GM20431 (cell line): ENCODE results near the gene PAX6.
"Not testable (repeated sequence)": the region's sequence is repeated elsewhere in the genome, so short reads cannot be mapped to it uniquely, and the experiment has no call there.

ENCODE experiments used
- in situ Hi-C: fragments of 300-500 bp; cut with MseI, MboI; formaldehyde crosslinking; loops from one replicate; pipeline ENCODE4 v1.15.0; 2020; ENCODE audit warnings: low sequenced_read_pairs; ENCODE audit not compliant: unreplicated experiment

PAX6 gene

DNA sequence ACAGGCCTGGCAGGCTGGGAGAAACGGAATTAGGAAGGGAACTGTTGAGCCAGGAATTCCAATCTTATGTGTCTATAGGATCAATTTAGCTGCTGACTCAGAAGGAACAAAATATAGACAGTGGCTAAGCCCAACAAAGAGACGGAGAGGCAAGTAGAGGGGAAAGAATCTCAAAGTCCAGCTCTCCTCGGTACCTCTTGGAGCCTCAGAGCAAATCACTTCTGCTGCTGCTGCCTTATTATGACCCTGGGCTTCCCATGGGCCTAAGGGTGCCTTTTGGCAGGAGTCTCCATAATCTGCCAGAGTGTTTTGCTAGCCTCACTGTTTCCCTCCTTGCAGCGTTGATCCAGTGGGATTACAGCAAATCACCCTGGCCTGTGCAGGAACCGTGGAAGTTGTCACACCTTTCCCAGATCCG lies 31.7 kb downstream of the PAX6 start:
- in situ Hi-C loops = no loop called here

DNA sequence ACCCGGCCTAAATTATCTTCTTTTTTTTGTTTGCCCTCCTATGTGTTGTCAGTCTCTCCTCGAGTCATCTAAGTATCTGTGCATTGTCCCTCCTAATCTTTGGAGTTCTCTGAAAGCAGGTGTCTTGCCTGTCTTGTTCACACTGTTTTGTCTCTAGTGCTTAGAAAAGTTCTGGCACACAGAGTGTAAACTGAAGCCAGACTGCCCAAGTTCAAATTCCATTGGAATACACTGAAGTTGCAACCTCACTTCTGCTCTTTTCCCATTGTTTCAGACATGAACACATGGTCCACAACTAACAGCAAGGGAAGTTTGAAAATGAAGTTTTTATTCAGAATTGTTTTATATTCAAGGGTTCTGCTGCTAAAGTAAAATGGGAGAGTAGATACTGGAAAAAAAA lies 38.7 kb downstream of the PAX6 start:
- in situ Hi-C loops = no loop called here

DNA sequence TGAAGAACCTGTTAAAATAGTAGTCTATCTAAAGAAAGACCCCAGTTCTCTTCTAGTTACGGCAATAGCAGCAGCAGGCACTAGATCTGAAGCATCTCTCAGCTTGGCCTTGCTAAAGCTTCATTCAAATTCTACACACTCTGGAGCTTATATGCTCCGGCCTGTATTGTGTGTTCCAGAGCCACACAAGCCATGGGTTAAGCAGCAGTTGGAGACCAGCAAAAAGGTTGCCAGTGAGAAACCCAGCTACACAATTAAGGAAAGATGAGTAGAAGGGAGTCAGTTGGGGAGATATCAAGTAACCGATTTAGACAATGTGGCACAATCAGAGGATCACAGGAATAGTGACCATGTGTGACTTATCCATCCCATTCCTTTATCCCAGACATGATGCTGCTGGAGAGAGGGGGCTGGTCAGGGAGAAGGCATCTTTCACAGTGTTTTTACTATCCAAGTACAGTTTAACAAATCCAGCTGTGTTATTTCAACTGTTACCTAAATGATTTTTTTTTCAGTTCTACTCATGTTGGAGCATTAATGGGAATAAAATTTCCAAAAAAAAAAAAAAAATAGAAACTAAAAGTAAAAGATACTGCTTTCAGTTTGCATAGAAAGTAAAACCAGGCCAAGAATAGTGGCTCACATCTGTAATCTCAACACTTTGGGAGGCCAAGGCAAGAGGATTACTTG lies 41.0 kb downstream of the PAX6 start:
- in situ Hi-C loops = no loop called here

DNA sequence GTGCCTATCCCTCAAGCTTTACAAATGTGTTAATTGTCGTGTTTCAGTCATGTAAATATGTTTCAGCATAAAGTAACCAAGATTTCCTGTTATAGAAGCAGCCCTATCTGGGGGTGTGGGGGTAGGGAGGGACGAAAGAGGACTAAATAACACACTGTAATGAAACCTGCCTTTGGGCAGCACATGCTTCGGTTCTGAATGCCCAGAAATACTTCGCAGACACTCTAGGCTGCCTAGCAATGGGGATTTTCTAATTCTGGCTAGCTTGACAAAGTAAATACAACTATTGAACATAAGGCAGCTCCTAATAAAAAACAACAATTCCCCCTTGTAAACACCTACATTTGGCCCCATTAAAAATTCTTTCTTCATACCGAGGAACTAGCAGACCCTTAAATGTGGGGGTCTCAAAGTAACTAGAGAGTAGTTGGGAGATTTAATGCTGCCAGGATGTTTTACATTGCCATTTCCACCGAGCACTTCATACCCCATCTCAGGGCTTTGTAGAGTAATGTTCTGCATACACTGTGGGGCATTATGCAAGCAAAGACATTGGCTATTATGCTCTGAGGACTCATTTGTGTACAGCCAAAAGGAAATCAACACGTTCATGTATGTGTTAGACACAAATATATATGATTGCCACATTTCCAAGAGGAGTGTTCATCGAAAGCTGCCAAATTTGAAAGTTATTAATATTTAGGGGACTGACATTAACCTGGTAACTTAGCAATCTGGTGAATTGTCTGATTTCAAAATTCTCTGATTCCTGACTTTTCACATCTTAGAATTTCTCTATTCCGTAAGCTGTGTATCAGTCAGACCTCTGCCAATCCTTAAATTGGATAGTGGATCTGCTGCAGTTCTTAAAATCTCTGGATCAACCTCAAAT lies 42.1 kb downstream of the PAX6 start:
- in situ Hi-C loops = no loop called here

DNA sequence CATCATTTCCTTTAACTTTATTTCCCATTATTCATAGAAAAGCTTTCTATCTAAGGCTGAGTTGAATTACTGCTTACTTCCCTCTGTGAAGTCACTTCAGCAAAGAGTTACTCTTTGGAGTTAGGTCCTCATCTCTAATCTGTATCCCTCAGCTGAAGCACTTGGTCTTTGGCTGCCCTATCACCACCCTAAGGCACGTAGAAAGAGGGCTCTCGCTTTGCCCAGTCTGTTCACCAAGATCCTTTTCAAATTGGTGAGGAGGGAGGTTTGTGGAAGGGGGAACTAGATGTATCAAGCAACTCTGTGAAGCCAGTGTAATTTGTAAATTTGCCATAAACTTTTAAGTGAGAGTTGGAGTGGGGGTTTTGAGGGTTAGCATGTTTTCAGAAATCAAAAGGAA lies 43.4 kb downstream of the PAX6 start:
- in situ Hi-C loops = no loop called here

DNA sequence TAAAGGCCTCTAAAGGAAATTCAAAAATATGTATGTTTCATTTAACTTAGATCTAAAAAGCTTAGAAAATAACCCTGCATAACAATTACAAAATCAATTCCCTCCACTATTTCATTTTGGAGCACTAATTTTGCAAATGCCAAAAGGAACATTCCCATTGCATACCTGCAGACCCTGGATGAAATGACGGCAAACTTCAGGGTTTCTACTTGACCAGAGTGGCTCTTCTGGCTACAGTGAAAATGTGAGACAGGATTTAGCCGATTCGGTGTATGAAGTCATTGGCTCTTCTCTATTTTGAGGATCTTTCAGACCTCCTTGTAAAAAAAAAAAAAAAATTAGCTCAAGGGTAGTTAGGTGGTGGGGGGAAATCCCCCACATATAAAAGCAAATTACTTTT lies 44.1 kb downstream of the PAX6 start:
- in situ Hi-C loops = no loop called here

DNA sequence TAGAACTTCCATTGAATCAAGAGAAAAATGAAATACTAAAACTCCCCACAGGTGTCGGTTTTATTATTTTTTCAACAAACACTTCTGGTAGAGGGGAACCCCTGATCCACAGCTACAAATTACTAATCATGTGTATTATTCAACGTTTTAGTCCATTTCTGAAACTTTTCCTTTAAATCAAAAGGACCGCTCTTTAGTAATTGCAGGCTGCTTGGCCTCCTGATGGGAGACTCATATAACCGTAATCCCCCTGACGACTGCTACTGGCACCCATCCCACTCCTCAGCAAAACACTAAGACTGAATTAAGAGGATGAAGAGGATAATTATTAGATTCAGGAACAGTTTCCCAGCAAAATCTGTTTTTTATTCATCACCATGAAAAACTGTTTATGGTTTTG lies 46.4 kb downstream of the PAX6 start:
- in situ Hi-C loops = no loop called here

DNA sequence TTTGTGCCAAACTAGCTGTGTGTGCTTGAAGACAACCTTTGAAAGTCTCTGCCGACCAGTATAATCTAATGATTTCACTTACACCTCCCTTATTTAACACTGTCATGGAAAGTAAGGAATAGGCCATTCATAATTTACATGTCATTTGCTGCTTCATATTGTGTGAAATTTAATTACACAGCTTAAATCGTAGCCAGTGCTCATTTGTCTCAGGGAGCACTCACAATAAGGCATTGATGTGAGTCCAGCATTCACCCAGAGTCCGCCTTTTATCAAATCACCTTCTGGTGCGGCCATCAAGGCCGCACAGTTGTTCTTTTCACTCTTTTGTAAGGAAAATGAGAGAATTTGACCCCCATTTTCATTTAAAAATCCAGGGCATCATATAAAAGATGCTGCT lies 46.9 kb downstream of the PAX6 start:
- in situ Hi-C loops = no loop called here

DNA sequence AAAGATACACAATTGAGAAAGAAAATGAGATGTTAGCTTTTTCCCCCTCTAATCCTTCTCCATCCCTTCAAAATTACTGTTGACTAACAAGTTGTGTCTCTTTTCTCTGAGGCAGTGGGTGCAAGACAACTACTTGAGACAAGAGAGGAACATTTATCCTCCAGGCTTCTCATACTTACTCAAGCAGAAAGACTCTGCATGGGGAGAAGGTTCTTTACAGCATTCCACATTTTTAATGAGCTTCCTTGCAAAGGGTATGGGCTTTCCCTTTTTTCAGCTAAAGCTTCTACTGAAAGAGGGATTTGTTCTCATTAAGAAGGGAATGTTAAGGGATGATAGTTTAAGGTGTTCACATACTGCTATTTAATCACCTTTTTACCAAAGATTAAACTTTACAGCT lies 47.8 kb downstream of the PAX6 start:
- in situ Hi-C loops = no loop called here

DNA sequence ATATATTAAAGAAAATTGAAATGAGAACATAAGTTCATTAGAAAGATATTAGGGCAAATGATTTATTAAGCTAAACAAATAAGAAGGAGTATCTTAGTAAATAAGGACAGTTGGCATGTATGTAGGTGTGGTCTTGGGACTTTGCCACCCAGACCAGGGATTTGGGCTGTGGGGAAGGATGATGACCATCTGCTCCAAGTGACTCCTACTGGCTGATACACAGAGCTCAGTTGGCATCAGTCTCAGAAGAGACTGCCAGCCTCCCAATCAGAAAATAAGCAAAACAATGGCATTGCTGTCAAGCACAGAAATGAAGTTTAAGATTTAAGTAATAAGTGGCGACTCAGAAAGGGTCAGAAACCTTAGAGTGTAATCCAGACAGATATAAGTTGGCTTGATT lies 49.5 kb downstream of the PAX6 start:
- in situ Hi-C loops = no loop called here

DNA sequence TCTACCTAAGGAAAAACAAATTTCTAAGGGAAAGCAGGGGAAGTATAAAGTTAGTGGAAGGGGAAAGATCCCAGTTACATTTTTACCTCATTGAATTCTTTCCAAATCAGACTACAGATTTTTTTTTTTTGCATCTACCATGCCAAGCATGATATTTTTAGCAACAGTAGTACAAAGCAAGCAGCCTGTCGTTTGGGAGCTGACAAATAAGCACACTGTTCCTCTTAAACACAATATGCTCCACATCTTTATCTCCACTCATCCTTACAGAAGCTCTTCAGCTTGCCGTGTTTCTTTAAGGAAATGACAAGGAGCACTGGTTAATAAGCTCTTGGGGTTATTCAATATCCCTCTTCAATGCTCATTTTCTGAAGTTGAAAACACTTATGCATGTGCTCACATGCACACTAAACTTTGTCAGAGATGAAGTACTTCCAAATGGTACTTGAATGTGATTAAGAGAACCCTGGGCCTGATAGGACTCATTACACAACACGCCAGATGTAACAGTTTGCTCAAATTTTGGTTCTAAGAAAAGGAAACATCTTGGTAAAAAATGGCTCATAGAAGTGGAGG lies 53.8 kb downstream of the PAX6 start:
- in situ Hi-C loops = no loop called here

DNA sequence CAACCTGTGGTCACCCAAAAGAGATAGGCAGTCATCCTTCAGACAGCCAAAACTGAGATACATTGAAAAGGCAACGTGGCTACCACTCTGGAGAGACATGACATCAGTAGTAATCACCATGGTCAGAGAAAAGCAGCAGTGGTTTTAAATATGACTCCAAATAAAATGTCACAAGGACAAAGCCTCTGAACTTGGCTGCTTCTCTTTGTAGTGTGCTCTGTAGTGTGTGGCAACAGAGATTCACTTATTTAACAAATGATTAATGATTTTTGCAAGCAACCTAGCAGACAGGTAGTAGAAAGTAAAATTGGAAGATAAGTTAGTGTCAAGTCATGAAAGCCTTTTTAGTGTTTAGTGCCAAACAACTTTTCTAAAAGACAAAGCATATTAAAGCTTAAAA lies 63.5 kb downstream of the PAX6 start:
- in situ Hi-C loops = no loop called here

DNA sequence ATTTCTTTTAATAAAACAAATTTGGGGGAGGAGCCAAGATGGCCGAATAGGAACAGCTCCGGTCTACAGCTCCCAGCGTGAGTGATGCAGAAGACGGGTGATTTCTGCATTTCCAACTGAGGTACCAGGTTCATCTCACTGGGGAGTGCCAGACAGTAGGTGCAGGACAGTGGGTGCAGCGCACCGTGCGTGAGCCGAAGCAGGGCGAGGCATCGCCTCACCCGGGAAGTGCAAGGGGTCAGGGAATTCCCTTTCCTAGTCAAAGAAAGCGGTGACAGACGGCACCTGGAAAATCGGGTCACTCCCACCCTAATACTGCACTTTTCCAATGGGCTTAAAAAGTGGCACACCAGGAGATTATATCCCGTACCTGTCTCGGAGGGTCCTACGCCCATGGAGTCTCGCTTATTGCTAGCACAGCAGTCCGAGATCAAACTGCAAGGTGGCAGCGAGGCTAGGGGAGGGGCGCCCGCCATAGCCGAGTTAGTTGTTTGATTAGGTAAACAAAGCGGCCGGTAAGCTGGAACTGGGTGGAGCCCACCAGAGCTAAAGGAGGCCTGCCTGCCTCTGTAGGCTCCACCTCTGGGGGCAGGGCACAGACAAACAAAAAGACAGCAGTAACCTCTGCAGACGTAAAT lies 70.3 kb downstream of the PAX6 start:
- in situ Hi-C loops = not testable (repeated sequence)

DNA sequence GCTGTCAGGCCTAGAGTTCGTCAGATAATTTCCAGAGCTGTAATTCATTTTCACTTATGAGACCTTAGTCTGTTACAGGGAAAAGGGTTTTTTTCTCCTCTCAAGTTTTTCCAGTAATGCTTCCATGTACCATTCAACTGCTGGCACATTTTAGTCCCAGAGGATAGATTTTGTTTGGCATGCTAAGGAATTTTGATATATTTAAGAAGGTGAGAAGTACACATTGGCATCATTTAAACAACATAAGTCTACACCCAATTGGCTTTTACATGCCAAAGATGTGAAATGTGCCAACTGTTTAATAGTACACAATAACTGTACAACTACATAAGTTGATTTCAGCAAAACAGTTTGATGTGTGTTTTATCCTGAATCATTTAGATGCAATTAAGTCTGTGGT lies 71.0 kb downstream of the PAX6 start:
- in situ Hi-C loops = no loop called here
